ENCODE results near the gene GNA12. TPM values are rescaled to one million over a fixed set of nuclear protein-coding genes. Genes with fewer than 3 reads are reported as not detected.

Gene GNA12
- total and polyA plus RNA-seq, 10 of the 15 experiments (the other 5 are each of a cell fraction or from before 2014, with no cell fraction given), result 1.9 to 51.8 (median 12.6) TPM

DNA sequence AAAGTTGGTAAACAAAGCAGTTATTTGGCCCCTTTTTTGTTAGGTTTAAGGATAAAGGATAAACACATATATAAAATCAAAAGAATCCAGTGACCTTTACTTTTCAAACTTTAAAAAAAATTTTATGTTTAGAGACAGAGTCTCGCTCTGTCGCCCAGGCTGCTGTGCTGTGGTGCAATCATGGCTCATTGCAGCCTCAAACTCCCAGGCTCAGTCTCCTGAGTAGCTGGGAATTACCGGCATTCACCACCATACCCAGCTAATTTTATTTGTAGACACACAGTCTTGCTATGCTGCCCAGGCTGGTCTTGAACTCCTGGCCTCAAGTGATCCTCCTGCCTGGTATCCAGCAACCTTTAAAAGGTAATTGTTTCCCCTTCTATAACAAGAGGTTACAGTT, 31.3 kb downstream of the GNA12 start:
- no peak for DNase-seq (ENCODE audit: low read depth, low spot score)
- Histone ChIP-seq H3K27me3 (replicated peaks in 1 of 2; ENCODE audit: control insufficient read depth in 2 of 2, insufficient read depth in 2 of 2, low read length in 1 of 2) (no peaks in the 10 kb centered on the region), H3K27ac (ENCODE audit: control insufficient read depth, insufficient read depth) (no peak overlapping the region), H3K9me3 (replicated peaks; ENCODE audit: control insufficient read depth, insufficient read depth, low read length) (no peaks in the 10 kb centered on the region), H2AFZ (ENCODE audit: control insufficient read depth, low read depth, low read length) (no peak overlapping the region), H3K4me2 (ENCODE audit: control insufficient read depth, insufficient read depth) (no peak overlapping the region), H3K4me3 (no peak overlapping the region), H4K20me1 (ENCODE audit: control insufficient read depth, insufficient read depth) (no peaks in the 10 kb centered on the region), H3K9ac (ENCODE audit: control insufficient read depth, insufficient read depth, low read length) (no peak overlapping the region), H3K79me2 (ENCODE audit: control insufficient read depth, insufficient read depth, low read length) (no peaks in the 10 kb centered on the region; the same call in 1 of the 2 replicates), H3K36me3 (ENCODE audit: control insufficient read depth in 2 of 2, insufficient read depth in 2 of 2, low read length in 1 of 2) (no peaks in the 10 kb centered on the region; a peak in 1 of 4 replicates), H3K4me1 (ENCODE audit: control insufficient read depth, insufficient read depth, low read length) (peaks cover 8% of the 10 kb centered on the region)
- ChIA-PET SMC1A (ENCODE audit: uncharacterized antibody, unreplicated experiment) (interaction anchor here (0.7 to 1.5 kb wide), 4 partner anchors 9 to 51 kb away, joined by 3 to 7 read pairs (median 6); no protein-coding TSS in a partner anchor), POLR2A (interaction anchor here (1.6 kb wide), 1 partner anchor 13 kb away, joined by 4 read pairs; no protein-coding TSS in a partner anchor), RAD21 (ENCODE audit: unreplicated experiment) (no interaction called here), CTCF (interaction anchor here (1.1 kb wide), 1 partner anchor 52 kb away, joined by 4 read pairs; no protein-coding TSS in a partner anchor)
- in situ Hi-C loops (cut with MboI) (no loop called here), intact Hi-C loops (cut with micrococcal nuclease; ENCODE audit: unreplicated experiment) (no loop called here)
- BruUV-seq (replicated peaks), result no TSS peak
- no peak for FAIRE-seq
- 95% methylated on average over 3 of the region's 3 CpGs for whole genome bisulfite sequencing (ENCODE audit: insufficient coverage, insufficient replicate concordance, low lambda C conversion rate, missing lambda C conversion rate)
- no peak for ATAC-seq
- TF ChIP-seq GATAD2B (conservative IDR thresholded peaks at IDR 0.05; ENCODE audit: low read depth) (no peak), ZNF24 (IDR thresholded peaks at IDR 0.05) (no peak), WRNIP1 (IDR thresholded peaks at IDR 0.05; ENCODE audit: borderline replicate concordance, low read depth, low read length) (no peak), FOXM1 (IDR thresholded peaks at IDR 0.05; ENCODE audit: low read depth, low read length) (no peak), RFX5 (IDR thresholded peaks at IDR 0.05; ENCODE audit: low read depth, low read length) (no peak), RELA (IDR thresholded peaks at IDR 0.05; ENCODE audit: borderline replicate concordance, partially characterized antibody) (no peak)
- TF ChIP-seq, protein P1, sequence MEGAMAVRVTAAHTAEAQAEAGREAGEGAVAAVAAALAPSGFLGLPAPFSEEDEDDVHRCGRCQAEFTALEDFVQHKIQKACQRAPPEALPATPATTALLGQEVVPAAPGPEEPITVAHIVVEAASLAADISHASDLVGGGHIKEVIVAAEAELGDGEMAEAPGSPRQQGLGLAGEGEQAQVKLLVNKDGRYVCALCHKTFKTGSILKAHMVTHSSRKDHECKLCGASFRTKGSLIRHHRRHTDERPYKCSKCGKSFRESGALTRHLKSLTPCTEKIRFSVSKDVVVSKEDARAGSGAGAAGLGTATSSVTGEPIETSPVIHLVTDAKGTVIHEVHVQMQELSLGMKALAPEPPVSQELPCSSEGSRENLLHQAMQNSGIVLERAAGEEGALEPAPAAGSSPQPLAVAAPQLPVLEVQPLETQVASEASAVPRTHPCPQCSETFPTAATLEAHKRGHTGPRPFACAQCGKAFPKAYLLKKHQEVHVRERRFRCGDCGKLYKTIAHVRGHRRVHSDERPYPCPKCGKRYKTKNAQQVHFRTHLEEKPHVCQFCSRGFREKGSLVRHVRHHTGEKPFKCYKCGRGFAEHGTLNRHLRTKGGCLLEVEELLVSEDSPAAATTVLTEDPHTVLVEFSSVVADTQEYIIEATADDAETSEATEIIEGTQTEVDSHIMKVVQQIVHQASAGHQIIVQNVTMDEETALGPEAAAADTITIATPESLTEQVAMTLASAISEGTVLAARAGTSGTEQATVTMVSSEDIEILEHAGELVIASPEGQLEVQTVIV (IDR thresholded peaks at IDR 0.05; ENCODE audit: borderline replicate concordance, partially characterized antibody), result no peak
- TF ChIP-seq, protein P2, sequence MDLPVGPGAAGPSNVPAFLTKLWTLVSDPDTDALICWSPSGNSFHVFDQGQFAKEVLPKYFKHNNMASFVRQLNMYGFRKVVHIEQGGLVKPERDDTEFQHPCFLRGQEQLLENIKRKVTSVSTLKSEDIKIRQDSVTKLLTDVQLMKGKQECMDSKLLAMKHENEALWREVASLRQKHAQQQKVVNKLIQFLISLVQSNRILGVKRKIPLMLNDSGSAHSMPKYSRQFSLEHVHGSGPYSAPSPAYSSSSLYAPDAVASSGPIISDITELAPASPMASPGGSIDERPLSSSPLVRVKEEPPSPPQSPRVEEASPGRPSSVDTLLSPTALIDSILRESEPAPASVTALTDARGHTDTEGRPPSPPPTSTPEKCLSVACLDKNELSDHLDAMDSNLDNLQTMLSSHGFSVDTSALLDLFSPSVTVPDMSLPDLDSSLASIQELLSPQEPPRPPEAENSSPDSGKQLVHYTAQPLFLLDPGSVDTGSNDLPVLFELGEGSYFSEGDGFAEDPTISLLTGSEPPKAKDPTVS (IDR thresholded peaks at IDR 0.05; ENCODE audit: low read depth, low read length), result no peak
- TF ChIP-seq, protein P3, sequence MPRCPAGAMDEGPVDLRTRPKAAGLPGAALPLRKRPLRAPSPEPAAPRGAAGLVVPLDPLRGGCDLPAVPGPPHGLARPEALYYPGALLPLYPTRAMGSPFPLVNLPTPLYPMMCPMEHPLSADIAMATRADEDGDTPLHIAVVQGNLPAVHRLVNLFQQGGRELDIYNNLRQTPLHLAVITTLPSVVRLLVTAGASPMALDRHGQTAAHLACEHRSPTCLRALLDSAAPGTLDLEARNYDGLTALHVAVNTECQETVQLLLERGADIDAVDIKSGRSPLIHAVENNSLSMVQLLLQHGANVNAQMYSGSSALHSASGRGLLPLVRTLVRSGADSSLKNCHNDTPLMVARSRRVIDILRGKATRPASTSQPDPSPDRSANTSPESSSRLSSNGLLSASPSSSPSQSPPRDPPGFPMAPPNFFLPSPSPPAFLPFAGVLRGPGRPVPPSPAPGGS (IDR thresholded peaks at IDR 0.05; ENCODE audit: borderline replicate concordance, insufficient read depth, low read depth, low read length, poor library complexity, severe bottlenecking), result no peak
